HepG2 (cell line): Measurements from ENCODE around the gene PRM2. TPM values are rescaled to one million over a fixed set of nuclear protein-coding genes. Genes with fewer than 3 reads are reported as not detected.

ENCODE experiments used
- GPN1 ChIP-seq: sonication (generic); formaldehyde crosslinking; IDR thresholded peaks from 2 replicates; pipeline ENCODE4 v1.5.1; 2020; ENCODE audit warnings: missing genetic modification reagents, borderline replicate concordance
- KAT8 ChIP-seq: IDR thresholded peaks from 2 replicates; pipeline ENCODE4 v1.6.1; 2016; ENCODE audit warnings: missing genetic modification reagents, missing compliant biosample characterization
- NCOA1 ChIP-seq: sonication (generic); formaldehyde crosslinking; IDR thresholded peaks from 2 replicates; pipeline ENCODE4 v1.9.0; 2021; ENCODE audit warnings: missing genetic modification reagents
- TGIF2 ChIP-seq: IDR thresholded peaks from 2 replicates; pipeline ENCODE4 v1.6.1; 2016; ENCODE audit warnings: control low read depth, missing compliant biosample characterization
- XBP1 ChIP-seq: sonication (generic); formaldehyde crosslinking; IDR thresholded peaks from 2 replicates; pipeline ENCODE4 v1.5.0; 2020; ENCODE audit warnings: missing genetic modification reagents
- ZBTB20 ChIP-seq: sonication (generic); formaldehyde crosslinking; IDR thresholded peaks from 2 replicates; pipeline ENCODE4 v1.8.1; 2023; ENCODE audit warnings: missing genetic modification reagents, low read depth, mild to moderate bottlenecking, borderline replicate concordance
- polyA plus RNA-seq, 8 experiments: library from polyadenylated mRNA; depleted of rRNA in 3 of 8; stranded (reverse) in 7 of 8; unstranded in 1 of 8; fragments of >200 nt; fragmentation: Illumina TruSeq in 4 of 8; extraction: Trizol in 4 of 8; gene quantifications; 2 replicates each; pipeline versions ENCODE4 v1.2.1 to v1.2.3, GENCODE V29; 2011 to 2016; ENCODE audit warnings: low read depth in 4 of 8, missing spikeins in 1 of 8, mixed read lengths in 1 of 8; ENCODE audit not compliant: insufficient read depth in 1 of 8
- total RNA-seq, 5 experiments: library from RNA; depleted of rRNA; stranded (reverse); fragments of >200 nt; fragmentation: Illumina TruSeq; extraction: Trizol; gene quantifications; 2 replicates each; pipeline ENCODE4 v1.2.3, GENCODE V29; 2016; ENCODE audit warnings: low read depth in 1 of 5
- TF ChIP-seq, protein P1 (sequence below): sonication (generic); formaldehyde crosslinking; conservative IDR thresholded peaks from 2 replicates; pipeline ENCODE4 v1.4.0; 2020; ENCODE audit warnings: missing genetic modification reagents
- TF ChIP-seq, protein P2 (sequence below): sonication (generic); formaldehyde crosslinking; IDR thresholded peaks from 2 replicates; pipeline ENCODE4 v1.8.0; 2022; ENCODE audit warnings: mild to moderate bottlenecking, missing genetic modification reagents
- TF ChIP-seq, protein P3 (sequence below): sonication (generic); formaldehyde crosslinking; IDR thresholded peaks from 2 replicates; pipeline ENCODE4 v1.4.0; 2020; ENCODE audit warnings: mild to moderate bottlenecking, low read depth, missing genetic modification reagents
- TF ChIP-seq, protein P4 (sequence below): sonication (generic); formaldehyde crosslinking; IDR thresholded peaks from 2 replicates; pipeline ENCODE4 v1.4.0; 2020; ENCODE audit warnings: missing genetic modification reagents
- TF ChIP-seq, protein P5 (sequence below): sonication (generic); formaldehyde crosslinking; IDR thresholded peaks from 2 replicates; pipeline ENCODE4 v1.4.0; 2020; ENCODE audit warnings: low read depth, mild to moderate bottlenecking, missing genetic modification reagents
- TF ChIP-seq, protein P6 (sequence below): sonication (generic); formaldehyde crosslinking; IDR thresholded peaks from 2 replicates; pipeline ENCODE4 v1.4.0; 2020; ENCODE audit warnings: missing genetic modification reagents, mild to moderate bottlenecking, borderline replicate concordance

PRM2 gene
- total and polyA plus RNA-seq, 2 of the 13 experiments (the other 11 are each of a cell fraction or from before 2014, with no cell fraction given) = 0.54 TPM; not detected in 1

DNA sequence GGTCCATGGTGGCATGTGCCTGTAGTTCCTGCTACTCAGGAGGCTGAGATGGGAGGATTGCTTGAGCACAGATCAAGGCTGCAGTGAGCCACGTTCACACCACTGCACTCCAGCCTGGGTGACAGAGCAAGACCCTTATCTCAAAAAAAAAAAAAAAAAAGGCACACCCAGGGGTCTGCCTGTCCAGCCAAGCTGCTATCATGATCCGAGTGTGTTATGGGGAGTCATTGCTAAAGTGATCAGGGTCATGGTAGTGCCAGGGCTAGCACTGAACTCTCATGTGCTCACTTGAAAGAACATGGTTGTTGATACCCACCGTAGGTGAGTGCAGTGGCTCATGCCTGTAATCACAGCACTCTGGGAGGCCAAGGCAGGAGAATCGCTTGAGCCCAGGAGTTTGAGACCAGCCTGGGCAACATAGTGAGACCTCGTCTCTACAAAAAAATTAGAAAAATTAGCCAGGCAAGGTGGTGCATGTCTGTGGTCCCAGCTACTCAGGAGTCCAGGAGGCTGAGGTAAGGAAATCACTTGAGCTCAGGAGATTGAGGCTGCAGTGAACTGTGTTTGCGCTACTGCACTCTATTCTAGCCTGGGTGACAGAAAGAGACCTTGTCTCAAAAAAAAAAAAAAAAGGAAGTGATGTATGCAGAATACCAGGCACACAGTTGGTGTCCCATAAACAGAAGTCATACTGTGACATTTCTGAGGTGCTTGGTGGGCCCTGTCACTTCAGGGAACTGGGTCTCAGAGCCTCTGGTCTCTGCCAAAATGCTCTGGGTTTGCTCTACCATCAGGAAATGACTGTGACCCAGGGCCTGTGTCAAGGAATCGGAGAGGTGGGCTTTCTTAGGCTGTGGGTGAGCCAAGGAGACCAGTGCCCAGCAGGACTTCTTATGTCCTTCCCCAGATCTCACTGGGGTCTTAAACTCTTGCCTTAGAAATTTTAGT lies 2.7 kb upstream of the PRM2 start (continued):
- TF ChIP-seq, protein P1, sequence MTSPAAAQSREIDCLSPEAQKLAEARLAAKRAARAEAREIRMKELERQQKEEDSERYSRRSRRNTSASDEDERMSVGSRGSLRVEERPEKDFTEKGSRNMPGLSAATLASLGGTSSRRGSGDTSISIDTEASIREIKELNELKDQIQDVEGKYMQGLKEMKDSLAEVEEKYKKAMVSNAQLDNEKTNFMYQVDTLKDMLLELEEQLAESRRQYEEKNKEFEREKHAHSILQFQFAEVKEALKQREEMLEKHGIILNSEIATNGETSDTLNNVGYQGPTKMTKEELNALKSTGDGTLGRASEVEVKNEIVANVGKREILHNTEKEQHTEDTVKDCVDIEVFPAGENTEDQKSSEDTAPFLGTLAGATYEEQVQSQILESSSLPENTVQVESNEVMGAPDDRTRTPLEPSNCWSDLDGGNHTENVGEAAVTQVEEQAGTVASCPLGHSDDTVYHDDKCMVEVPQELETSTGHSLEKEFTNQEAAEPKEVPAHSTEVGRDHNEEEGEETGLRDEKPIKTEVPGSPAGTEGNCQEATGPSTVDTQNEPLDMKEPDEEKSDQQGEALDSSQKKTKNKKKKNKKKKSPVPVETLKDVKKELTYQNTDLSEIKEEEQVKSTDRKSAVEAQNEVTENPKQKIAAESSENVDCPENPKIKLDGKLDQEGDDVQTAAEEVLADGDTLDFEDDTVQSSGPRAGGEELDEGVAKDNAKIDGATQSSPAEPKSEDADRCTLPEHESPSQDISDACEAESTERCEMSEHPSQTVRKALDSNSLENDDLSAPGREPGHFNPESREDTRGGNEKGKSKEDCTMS = no peak
- TF ChIP-seq, protein P2, sequence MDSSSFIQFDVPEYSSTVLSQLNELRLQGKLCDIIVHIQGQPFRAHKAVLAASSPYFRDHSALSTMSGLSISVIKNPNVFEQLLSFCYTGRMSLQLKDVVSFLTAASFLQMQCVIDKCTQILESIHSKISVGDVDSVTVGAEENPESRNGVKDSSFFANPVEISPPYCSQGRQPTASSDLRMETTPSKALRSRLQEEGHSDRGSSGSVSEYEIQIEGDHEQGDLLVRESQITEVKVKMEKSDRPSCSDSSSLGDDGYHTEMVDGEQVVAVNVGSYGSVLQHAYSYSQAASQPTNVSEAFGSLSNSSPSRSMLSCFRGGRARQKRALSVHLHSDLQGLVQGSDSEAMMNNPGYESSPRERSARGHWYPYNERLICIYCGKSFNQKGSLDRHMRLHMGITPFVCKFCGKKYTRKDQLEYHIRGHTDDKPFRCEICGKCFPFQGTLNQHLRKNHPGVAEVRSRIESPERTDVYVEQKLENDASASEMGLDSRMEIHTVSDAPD = peak; percentile 78; the same call in 1 of the 2 replicates
- TF ChIP-seq, protein P3, sequence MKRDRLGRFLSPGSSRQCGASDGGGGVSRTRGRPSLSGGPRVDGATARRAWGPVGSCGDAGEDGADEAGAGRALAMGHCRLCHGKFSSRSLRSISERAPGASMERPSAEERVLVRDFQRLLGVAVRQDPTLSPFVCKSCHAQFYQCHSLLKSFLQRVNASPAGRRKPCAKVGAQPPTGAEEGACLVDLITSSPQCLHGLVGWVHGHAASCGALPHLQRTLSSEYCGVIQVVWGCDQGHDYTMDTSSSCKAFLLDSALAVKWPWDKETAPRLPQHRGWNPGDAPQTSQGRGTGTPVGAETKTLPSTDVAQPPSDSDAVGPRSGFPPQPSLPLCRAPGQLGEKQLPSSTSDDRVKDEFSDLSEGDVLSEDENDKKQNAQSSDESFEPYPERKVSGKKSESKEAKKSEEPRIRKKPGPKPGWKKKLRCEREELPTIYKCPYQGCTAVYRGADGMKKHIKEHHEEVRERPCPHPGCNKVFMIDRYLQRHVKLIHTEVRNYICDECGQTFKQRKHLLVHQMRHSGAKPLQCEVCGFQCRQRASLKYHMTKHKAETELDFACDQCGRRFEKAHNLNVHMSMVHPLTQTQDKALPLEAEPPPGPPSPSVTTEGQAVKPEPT (CRISPR knock-in tag) = 0 out of 2 replicates have a peak, but pooled peaks have one; percentile 59
- TF ChIP-seq, protein P4, sequence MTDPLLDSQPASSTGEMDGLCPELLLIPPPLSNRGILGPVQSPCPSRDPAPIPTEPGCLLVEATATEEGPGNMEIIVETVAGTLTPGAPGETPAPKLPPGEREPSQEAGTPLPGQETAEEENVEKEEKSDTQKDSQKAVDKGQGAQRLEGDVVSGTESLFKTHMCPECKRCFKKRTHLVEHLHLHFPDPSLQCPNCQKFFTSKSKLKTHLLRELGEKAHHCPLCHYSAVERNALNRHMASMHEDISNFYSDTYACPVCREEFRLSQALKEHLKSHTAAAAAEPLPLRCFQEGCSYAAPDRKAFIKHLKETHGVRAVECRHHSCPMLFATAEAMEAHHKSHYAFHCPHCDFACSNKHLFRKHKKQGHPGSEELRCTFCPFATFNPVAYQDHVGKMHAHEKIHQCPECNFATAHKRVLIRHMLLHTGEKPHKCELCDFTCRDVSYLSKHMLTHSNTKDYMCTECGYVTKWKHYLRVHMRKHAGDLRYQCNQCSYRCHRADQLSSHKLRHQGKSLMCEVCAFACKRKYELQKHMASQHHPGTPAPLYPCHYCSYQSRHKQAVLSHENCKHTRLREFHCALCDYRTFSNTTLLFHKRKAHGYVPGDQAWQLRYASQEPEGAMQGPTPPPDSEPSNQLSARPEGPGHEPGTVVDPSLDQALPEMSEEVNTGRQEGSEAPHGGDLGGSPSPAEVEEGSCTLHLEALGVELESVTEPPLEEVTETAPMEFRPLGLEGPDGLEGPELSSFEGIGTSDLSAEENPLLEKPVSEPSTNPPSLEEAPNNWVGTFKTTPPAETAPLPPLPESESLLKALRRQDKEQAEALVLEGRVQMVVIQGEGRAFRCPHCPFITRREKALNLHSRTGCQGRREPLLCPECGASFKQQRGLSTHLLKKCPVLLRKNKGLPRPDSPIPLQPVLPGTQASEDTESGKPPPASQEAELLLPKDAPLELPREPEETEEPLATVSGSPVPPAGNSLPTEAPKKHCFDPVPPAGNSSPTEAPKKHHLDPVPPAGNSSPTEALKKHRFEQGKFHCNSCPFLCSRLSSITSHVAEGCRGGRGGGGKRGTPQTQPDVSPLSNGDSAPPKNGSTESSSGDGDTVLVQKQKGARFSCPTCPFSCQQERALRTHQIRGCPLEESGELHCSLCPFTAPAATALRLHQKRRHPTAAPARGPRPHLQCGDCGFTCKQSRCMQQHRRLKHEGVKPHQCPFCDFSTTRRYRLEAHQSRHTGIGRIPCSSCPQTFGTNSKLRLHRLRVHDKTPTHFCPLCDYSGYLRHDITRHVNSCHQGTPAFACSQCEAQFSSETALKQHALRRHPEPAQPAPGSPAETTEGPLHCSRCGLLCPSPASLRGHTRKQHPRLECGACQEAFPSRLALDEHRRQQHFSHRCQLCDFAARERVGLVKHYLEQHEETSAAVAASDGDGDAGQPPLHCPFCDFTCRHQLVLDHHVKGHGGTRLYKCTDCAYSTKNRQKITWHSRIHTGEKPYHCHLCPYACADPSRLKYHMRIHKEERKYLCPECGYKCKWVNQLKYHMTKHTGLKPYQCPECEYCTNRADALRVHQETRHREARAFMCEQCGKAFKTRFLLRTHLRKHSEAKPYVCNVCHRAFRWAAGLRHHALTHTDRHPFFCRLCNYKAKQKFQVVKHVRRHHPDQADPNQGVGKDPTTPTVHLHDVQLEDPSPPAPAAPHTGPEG (CRISPR knock-in tag) = peak; percentile 16; the same call in 1 of the 2 replicates
- TF ChIP-seq GPN1 (CRISPR knock-in tag) (no peak), KAT8 (CRISPR knock-in tag) (no peak), NCOA1 (peak; percentile 16; the same call in 1 of the 2 replicates), ZBTB20 (CRISPR knock-in tag) (no peak; the same call in 1 of the 2 replicates), TGIF2 (CRISPR knock-in tag) (0 out of 2 replicates have a peak, but pooled peaks have one; percentile 9), XBP1 (CRISPR knock-in tag) (no peak)
- TF ChIP-seq, protein P5, sequence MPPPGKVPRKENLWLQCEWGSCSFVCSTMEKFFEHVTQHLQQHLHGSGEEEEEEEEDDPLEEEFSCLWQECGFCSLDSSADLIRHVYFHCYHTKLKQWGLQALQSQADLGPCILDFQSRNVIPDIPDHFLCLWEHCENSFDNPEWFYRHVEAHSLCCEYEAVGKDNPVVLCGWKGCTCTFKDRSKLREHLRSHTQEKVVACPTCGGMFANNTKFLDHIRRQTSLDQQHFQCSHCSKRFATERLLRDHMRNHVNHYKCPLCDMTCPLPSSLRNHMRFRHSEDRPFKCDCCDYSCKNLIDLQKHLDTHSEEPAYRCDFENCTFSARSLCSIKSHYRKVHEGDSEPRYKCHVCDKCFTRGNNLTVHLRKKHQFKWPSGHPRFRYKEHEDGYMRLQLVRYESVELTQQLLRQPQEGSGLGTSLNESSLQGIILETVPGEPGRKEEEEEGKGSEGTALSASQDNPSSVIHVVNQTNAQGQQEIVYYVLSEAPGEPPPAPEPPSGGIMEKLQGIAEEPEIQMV = no peak
- TF ChIP-seq, protein P6, sequence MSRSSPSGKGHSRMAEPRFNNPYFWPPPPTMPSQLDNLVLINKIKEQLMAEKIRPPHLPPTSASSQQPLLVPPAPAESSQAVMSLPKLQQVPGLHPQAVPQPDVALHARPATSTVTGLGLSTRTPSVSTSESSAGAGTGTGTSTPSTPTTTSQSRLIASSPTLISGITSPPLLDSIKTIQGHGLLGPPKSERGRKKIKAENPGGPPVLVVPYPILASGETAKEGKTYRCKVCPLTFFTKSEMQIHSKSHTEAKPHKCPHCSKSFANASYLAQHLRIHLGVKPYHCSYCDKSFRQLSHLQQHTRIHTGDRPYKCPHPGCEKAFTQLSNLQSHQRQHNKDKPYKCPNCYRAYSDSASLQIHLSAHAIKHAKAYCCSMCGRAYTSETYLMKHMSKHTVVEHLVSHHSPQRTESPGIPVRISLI (CRISPR knock-in tag) = peak; percentile 94
